Measurements from ENCODE around the gene BICDL2. TPM values are rescaled to one million over a fixed set of nuclear protein-coding genes. Genes with fewer than 3 reads are reported as not detected.
"Not testable (repeated sequence)": the region's sequence is repeated elsewhere in the genome, so short reads cannot be mapped to it uniquely, and the experiment has no call there.

Gene BICDL2
- total RNA-seq, 1 donor from 2014 or later = 5.1 TPM

- H3K4me3 Mint-ChIP-seq = no peak overlapping the region
- DNase-seq (ENCODE audit: low spot score in 2 of 2, unreplicated experiment in 2 of 2) = no peak
- no peak for TF ChIP-seq CTCF (IDR thresholded peaks at IDR 0.05; ENCODE audit: unreplicated experiment)
- peaks cover 23% of the 10 kb centered on the region for H3K27me3 Mint-ChIP-seq (ENCODE audit: low read depth)
- H3K9me3 Mint-ChIP-seq = no peaks in the 10 kb centered on the region
- no peaks in the 10 kb centered on the region for H3K36me3 Mint-ChIP-seq
- peaks cover 4% of the 10 kb centered on the region for H3K4me1 Mint-ChIP-seq
- H3K27ac Mint-ChIP-seq = no peak overlapping the region
Observed at GRCh38 chr16:3080024-3080423, 43.3 kb upstream of the BICDL2 start.

GRCh38 chr16:3076577-3076976, 39.8 kb upstream of the BICDL2 start:
- H3K27ac Mint-ChIP-seq = no peak overlapping the region
- DNase-seq (ENCODE audit: low spot score in 2 of 2, unreplicated experiment in 2 of 2) = no peak
- H3K9me3 Mint-ChIP-seq = no peaks in the 10 kb centered on the region
- TF ChIP-seq CTCF (IDR thresholded peaks at IDR 0.05; ENCODE audit: unreplicated experiment) = no peak
- peaks cover 40% of the 10 kb centered on the region for H3K27me3 Mint-ChIP-seq (ENCODE audit: low read depth)
- peaks cover 4% of the 10 kb centered on the region for H3K4me1 Mint-ChIP-seq
- no peak overlapping the region for H3K4me3 Mint-ChIP-seq
- no peaks in the 10 kb centered on the region for H3K36me3 Mint-ChIP-seq

- not testable (repeated sequence) for H3K9me3 Mint-ChIP-seq; DNase-seq (ENCODE audit: low spot score in 2 of 2, unreplicated experiment in 2 of 2); H3K4me1 Mint-ChIP-seq; H3K27ac Mint-ChIP-seq; H3K4me3 Mint-ChIP-seq; H3K36me3 Mint-ChIP-seq
- peaks cover 36% of the 10 kb centered on the region for H3K27me3 Mint-ChIP-seq (ENCODE audit: low read depth)
Observed at GRCh38 chr16:3075946-3076345, 39.2 kb upstream of the BICDL2 start.

- Mint-ChIP-seq H3K36me3 (no peaks in the 10 kb centered on the region), H3K4me3 (no peak overlapping the region), H3K27me3 (ENCODE audit: low read depth) (peaks cover 33% of the 10 kb centered on the region), H3K27ac (no peak overlapping the region), H3K4me1 (peaks cover 4% of the 10 kb centered on the region), H3K9me3 (no peaks in the 10 kb centered on the region)
- DNase-seq (ENCODE audit: low spot score in 2 of 2, unreplicated experiment in 2 of 2) = no peak
- no peak for TF ChIP-seq CTCF (IDR thresholded peaks at IDR 0.05; ENCODE audit: unreplicated experiment)
Observed at GRCh38 chr16:3075523-3075915, 38.8 kb upstream of the BICDL2 start.

- DNase-seq (ENCODE audit: low spot score in 2 of 2, unreplicated experiment in 2 of 2) = no peak
- Mint-ChIP-seq H3K36me3 (no peaks in the 10 kb centered on the region), H3K4me3 (no peak overlapping the region)
Observed at GRCh38 chr16:3074860-3075522, 38.2 kb upstream of the BICDL2 start.

GRCh38 chr16:3073448-3073847, 36.7 kb upstream of the BICDL2 start:
- Mint-ChIP-seq H3K4me3 (no peak overlapping the region), H3K27ac (no peak overlapping the region), H3K4me1 (peaks cover 3% of the 10 kb centered on the region), H3K27me3 (ENCODE audit: low read depth) (peaks cover 27% of the 10 kb centered on the region), H3K36me3 (no peaks in the 10 kb centered on the region), H3K9me3 (no peaks in the 10 kb centered on the region)
- no peak for DNase-seq (ENCODE audit: low spot score in 2 of 2, unreplicated experiment in 2 of 2)
- TF ChIP-seq CTCF (IDR thresholded peaks at IDR 0.05; ENCODE audit: unreplicated experiment) = no peak

More at GRCh38 chr16:3074860-3075522, 38.2 kb upstream of the BICDL2 start:
- Mint-ChIP-seq H3K4me1 (peaks cover 4% of the 10 kb centered on the region), H3K27ac (no peak overlapping the region), H3K27me3 (ENCODE audit: low read depth) (peaks cover 30% of the 10 kb centered on the region), H3K9me3 (no peaks in the 10 kb centered on the region)
- TF ChIP-seq CTCF (IDR thresholded peaks at IDR 0.05; ENCODE audit: unreplicated experiment) = no peak

GRCh38 chr16:3072576-3073263, 36.0 kb upstream of the BICDL2 start:
- not testable (repeated sequence) for H3K27ac Mint-ChIP-seq

GRCh38 chr16:3072148-3072547, 35.4 kb upstream of the BICDL2 start:
- not testable (repeated sequence) for H3K4me1 Mint-ChIP-seq; DNase-seq (ENCODE audit: low spot score in 2 of 2, unreplicated experiment in 2 of 2); H3K4me3 Mint-ChIP-seq; H3K36me3 Mint-ChIP-seq; H3K9me3 Mint-ChIP-seq; H3K27ac Mint-ChIP-seq
- peaks cover 21% of the 10 kb centered on the region for H3K27me3 Mint-ChIP-seq (ENCODE audit: low read depth)

More at GRCh38 chr16:3072576-3073263, 36.0 kb upstream of the BICDL2 start:
- not testable (repeated sequence) for H3K4me1 Mint-ChIP-seq; H3K4me3 Mint-ChIP-seq; H3K36me3 Mint-ChIP-seq; H3K9me3 Mint-ChIP-seq; DNase-seq (ENCODE audit: low spot score in 2 of 2, unreplicated experiment in 2 of 2)
- H3K27me3 Mint-ChIP-seq (ENCODE audit: low read depth) = peaks cover 23% of the 10 kb centered on the region

Measured in mesothelial cell of epicardium (in vitro differentiated cells).